ENCODE measurements around the gene CWC27.

- TF ChIP-seq CTCF (IDR thresholded peaks at IDR 0.05) (no peak), POLR2A (IDR thresholded peaks at IDR 0.05; ENCODE audit: low read depth) (no peak)
Measured at GRCh38 chr5:64827703-64828102, 59.0 kb downstream of the CWC27 start.

Measured in esophagus muscularis mucosa (tissue), 3 donors.